Left hindlimb (tissue), 1 donor: Measurements from ENCODE around the gene MCF2L.
A peak's percentile ranks its signal among the peaks of the same experiment; 100 is the strongest.

Experiments used
- DNase-seq: peaks from one replicate; pipeline ENCODE4 v3.0.0-alpha.2; 2018

The MCF2L gene

DNA sequence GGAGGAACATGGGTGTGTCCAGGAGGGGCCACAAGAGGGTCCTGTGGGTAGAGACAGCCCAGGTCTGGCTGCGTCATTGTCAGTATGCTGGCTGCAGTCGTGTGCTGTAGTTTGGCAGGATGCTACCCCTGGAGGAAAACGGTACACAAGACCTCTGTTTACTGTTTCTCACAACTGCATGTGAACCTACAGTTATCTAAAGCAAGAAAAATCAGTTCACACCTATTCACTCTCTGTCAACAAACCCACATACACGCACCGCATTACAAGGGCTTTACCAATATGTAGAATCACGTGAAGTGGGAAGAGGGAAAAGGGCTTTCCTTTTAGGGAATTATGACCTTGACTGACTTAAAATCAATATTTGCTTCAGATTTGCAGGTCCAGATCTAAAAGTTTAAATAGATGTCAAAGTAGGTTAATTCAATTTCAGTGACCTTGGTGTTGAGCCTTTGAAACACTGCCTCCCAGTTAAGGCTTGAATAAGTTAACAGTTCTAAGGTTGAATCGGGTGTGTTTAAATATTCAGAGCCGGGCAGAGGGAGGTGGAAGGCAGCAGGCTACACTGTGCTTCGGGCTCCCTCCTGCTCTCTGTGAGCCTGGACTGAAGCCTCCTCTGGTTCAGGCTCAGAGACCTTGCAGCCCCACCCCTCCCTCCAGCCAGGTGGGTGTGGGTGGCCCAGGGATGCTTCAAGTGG is 17.2 kb upstream of the MCF2L start:
- DNase-seq = no peak

- DNase-seq = no peak
Measured at GRCh38 chr13:112952759-112953551, 16.1 kb upstream of the MCF2L start.

- no peak for DNase-seq
Measured at GRCh38 chr13:112953591-112954487, 15.2 kb upstream of the MCF2L start.

DNA sequence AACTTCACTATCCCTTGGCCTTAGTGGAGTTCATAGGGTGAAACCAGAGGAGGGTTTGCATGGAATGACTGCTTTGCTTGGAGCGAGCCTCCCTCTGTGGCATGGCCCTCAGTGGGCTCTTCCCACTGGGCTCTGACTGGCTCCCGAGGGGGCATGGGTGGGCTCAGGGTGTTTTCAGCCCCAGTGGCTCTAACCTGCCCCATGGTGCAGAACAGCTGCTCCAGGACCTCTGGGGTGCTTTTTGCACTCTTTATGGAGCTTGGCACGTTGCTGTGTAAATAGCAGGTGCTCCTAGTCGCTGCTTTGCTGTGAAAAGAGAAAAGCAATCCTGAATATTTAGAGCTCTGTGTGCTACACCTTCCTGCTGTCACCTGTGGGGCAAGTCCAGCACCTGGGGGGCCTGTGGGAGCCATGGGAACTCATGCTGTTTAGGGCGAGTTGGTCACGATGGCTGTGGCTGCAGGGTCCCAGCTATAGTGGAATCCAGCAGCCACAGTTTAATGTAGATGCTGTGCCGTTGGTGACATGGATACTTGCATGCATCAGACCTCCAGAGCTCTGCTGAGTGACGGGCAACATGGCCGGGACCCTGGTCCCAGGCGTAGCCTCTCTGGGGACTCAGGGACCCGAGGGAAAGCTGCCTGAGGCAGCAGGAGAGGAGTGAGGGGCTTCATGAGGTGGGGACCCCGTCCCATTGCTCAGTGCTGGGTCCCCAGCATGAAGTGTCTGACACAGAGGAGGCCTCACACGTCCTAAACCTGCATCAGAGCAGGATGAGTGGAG is 14.3 kb upstream of the MCF2L start:
- DNase-seq = no peak

GRCh38 chr13:112955271-112955937 is 13.6 kb upstream of the MCF2L start:
- DNase-seq = no peak

- DNase-seq = no peak
Measured at GRCh38 chr13:112955956-112956355, 13.1 kb upstream of the MCF2L start.

DNA sequence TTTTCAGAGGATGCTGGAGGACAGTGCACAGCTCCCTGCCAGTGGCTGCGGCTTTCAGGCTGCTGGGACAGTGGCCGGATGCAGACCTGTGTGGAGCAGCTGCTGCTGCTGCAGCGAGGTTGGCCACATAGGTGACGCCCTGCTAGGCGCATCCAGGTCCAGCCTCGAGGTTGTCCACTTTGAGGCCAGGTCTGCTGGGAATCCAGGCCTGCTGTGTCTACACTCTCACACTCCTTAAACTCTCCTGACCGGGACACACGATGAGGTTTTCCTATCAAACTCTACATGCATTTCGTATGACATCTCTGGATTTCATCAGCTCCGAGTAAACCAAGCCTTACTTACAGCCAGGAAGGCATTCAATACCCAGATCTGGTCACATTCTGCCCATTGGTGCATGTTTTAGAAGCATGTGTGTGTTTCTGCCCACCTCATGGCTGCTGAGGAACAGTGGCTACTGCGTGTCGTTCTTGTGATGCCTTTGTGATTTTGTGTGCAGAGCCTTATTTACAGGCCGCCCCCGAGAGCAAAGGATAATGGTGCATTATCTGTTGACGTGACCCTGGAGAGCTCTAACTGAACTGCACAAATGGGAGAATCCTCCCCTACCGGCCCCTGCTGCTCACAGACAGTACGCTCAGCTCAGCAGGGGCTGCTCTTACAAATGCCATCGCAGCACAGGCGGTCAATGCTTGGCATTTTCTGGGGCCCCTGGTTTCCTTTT is 12.3 kb upstream of the MCF2L start:
- DNase-seq = no peak

- DNase-seq = no peak
Measured at GRCh38 chr13:112957295-112957677, 11.7 kb upstream of the MCF2L start.

- DNase-seq = no peak
Measured at GRCh38 chr13:112958127-112958989, 10.7 kb upstream of the MCF2L start.

- DNase-seq = peak; percentile 70
Measured at GRCh38 chr13:112959206-112959605, 9.8 kb upstream of the MCF2L start.

- DNase-seq = no peak
Measured at GRCh38 chr13:112959701-112960542, 9.1 kb upstream of the MCF2L start.

- DNase-seq = no peak
Measured at GRCh38 chr13:112960706-112961105, 8.3 kb upstream of the MCF2L start.

- peak; percentile 22 for DNase-seq
Measured at GRCh38 chr13:112961457-112962369, 7.3 kb upstream of the MCF2L start.

- DNase-seq = no peak
Measured at GRCh38 chr13:112962396-112962795, 6.6 kb upstream of the MCF2L start.

GRCh38 chr13:112962911-112963625 is 5.9 kb upstream of the MCF2L start:
- peak; percentile 19 for DNase-seq

- peak; percentile 27 for DNase-seq
Measured at GRCh38 chr13:112963641-112964040, 5.4 kb upstream of the MCF2L start.

- peak; percentile 42 for DNase-seq
Measured at GRCh38 chr13:112964971-112965492, 4.0 kb upstream of the MCF2L start.
